ENCODE results near the gene ADPRS.

GRCh38 chr1:36125129-36125991 lies 36.7 kb downstream of the ADPRS start, which contains the start of gene COL8A2:
- TF ChIP-seq, protein P1, sequence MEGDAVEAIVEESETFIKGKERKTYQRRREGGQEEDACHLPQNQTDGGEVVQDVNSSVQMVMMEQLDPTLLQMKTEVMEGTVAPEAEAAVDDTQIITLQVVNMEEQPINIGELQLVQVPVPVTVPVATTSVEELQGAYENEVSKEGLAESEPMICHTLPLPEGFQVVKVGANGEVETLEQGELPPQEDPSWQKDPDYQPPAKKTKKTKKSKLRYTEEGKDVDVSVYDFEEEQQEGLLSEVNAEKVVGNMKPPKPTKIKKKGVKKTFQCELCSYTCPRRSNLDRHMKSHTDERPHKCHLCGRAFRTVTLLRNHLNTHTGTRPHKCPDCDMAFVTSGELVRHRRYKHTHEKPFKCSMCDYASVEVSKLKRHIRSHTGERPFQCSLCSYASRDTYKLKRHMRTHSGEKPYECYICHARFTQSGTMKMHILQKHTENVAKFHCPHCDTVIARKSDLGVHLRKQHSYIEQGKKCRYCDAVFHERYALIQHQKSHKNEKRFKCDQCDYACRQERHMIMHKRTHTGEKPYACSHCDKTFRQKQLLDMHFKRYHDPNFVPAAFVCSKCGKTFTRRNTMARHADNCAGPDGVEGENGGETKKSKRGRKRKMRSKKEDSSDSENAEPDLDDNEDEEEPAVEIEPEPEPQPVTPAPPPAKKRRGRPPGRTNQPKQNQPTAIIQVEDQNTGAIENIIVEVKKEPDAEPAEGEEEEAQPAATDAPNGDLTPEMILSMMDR (IDR thresholded peaks at IDR 0.05; ENCODE audit: borderline replicate concordance, extremely low read depth, low read length, poor library complexity, severe bottlenecking), result no peak
- no peak for TF ChIP-seq EZH2 (IDR thresholded peaks at IDR 0.05; ENCODE audit: borderline replicate concordance, low read depth, low read length, severe bottlenecking)

All from DND-41 (cell line).